ENCODE results near the gene KRT79. TPM values are rescaled to one million over a fixed set of nuclear protein-coding genes. Genes with fewer than 3 reads are reported as not detected.
"Not testable (repeated sequence)": the region's sequence is repeated elsewhere in the genome, so short reads cannot be mapped to it uniquely, and the experiment has no call there.

The KRT79 gene
- polyA plus RNA-seq, 1 donor from 2014 or later: not detected

DNA sequence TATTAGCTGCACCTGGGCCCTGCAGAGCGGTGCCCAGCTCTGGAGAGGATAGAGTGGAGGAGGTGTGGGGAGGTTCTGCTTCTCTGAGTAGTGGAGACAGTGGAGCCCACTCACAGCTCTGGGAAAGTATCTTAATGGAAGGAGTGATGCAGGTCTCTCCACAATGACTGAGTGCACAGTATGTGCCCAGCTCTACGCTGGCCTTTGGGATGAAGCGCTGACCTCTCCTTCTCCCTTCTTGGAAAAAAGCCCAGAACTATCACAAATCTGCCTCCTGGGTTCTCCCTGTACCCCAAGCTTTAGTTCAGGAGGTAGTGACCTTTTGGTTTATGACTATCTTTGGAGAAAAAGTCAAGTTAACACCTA lies 37.7 kb downstream of the KRT79 start:
- Histone ChIP-seq H3K27ac (ENCODE audit: low read length) (no peak overlapping the region), H2AFZ (ENCODE audit: low read depth, low read length) (no peak overlapping the region), H3K4me2 (ENCODE audit: low read length) (no peak overlapping the region), H3K79me2 (replicated peaks; ENCODE audit: insufficient read depth, low read length) (no peaks in the 10 kb centered on the region), H3K27me3 (ENCODE audit: insufficient read depth, low read depth, low read length) (no peaks in the 10 kb centered on the region), H3K9me2 (ENCODE audit: insufficient read depth, low read length) (no peaks in the 10 kb centered on the region), H3K9ac (ENCODE audit: low read length) (no peak overlapping the region), H4K20me1 (ENCODE audit: insufficient read depth) (no peaks in the 10 kb centered on the region), H3K4me3 (ENCODE audit: low read length) (no peak overlapping the region), H3F3A (ENCODE audit: insufficient read depth, low read length, poor library complexity, severe bottlenecking) (no peaks in the 10 kb centered on the region), H3K36me3 (ENCODE audit: insufficient read depth, low read length) (no peaks in the 10 kb centered on the region), H3K9me3 (ENCODE audit: low read length) (no peaks in the 10 kb centered on the region)
- TF ChIP-seq RAD21 (conservative IDR thresholded peaks at IDR 0.05): no peak
- no peak for TF ChIP-seq SMC3 (conservative IDR thresholded peaks at IDR 0.05; ENCODE audit: poor library complexity)
- no peak for TF ChIP-seq MXI1 (conservative IDR thresholded peaks at IDR 0.05; ENCODE audit: poor library complexity, severe bottlenecking)
- TF ChIP-seq, protein P1, sequence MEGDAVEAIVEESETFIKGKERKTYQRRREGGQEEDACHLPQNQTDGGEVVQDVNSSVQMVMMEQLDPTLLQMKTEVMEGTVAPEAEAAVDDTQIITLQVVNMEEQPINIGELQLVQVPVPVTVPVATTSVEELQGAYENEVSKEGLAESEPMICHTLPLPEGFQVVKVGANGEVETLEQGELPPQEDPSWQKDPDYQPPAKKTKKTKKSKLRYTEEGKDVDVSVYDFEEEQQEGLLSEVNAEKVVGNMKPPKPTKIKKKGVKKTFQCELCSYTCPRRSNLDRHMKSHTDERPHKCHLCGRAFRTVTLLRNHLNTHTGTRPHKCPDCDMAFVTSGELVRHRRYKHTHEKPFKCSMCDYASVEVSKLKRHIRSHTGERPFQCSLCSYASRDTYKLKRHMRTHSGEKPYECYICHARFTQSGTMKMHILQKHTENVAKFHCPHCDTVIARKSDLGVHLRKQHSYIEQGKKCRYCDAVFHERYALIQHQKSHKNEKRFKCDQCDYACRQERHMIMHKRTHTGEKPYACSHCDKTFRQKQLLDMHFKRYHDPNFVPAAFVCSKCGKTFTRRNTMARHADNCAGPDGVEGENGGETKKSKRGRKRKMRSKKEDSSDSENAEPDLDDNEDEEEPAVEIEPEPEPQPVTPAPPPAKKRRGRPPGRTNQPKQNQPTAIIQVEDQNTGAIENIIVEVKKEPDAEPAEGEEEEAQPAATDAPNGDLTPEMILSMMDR (IDR thresholded peaks at IDR 0.05; ENCODE audit: poor library complexity, severe bottlenecking): no peak
- no peak for TF ChIP-seq POLR2AphosphoS5 (IDR thresholded peaks at IDR 0.05)
- TF ChIP-seq TAF1 (IDR thresholded peaks at IDR 0.05; ENCODE audit: low read depth): no peak
- TF ChIP-seq EZH2 (IDR thresholded peaks at IDR 0.05; ENCODE audit: borderline replicate concordance, insufficient read depth, low read length, poor library complexity, severe bottlenecking): no peak
- no peak for TF ChIP-seq EP300 (conservative IDR thresholded peaks at IDR 0.05; ENCODE audit: poor library complexity, severe bottlenecking)
- TF ChIP-seq, protein P2, sequence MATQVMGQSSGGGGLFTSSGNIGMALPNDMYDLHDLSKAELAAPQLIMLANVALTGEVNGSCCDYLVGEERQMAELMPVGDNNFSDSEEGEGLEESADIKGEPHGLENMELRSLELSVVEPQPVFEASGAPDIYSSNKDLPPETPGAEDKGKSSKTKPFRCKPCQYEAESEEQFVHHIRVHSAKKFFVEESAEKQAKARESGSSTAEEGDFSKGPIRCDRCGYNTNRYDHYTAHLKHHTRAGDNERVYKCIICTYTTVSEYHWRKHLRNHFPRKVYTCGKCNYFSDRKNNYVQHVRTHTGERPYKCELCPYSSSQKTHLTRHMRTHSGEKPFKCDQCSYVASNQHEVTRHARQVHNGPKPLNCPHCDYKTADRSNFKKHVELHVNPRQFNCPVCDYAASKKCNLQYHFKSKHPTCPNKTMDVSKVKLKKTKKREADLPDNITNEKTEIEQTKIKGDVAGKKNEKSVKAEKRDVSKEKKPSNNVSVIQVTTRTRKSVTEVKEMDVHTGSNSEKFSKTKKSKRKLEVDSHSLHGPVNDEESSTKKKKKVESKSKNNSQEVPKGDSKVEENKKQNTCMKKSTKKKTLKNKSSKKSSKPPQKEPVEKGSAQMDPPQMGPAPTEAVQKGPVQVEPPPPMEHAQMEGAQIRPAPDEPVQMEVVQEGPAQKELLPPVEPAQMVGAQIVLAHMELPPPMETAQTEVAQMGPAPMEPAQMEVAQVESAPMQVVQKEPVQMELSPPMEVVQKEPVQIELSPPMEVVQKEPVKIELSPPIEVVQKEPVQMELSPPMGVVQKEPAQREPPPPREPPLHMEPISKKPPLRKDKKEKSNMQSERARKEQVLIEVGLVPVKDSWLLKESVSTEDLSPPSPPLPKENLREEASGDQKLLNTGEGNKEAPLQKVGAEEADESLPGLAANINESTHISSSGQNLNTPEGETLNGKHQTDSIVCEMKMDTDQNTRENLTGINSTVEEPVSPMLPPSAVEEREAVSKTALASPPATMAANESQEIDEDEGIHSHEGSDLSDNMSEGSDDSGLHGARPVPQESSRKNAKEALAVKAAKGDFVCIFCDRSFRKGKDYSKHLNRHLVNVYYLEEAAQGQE (IDR thresholded peaks at IDR 0.05; ENCODE audit: borderline replicate concordance): no peak

DNA sequence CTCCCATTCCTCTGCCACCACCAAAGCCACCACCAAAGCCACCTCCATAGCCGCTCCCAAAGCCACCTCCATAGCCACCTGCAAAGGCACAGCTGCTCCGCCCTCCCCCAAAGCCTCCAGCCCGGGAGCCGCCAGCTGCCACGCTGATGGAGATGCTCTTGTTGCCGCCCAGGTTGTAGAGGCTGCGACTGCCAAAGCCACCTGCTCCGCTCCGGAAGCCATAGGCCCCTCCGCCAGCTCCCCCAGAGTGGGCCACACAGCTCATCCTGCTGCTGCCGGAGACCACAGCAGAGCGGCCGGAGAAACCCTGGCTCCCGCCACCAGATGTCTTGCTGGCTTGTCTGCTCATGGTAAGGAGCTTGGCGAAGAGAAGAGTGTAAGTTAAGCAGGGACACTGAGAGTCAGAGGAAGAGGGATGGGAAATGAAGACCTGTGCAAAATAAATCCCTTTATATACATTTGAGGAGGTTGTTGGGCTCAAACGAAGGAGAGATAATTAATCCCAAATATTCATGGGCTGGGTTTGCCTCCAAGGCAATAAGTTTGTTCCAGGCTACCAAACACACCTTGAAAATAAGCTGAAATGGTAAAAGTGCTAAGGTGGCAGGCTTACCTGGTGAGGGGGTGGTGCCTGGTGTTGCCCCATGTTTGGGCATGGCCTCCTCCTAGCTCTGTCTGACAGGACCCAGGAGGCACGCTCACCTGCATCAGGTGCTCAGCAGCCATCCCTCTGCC lies 38.2 kb downstream of the KRT79 start, which contains the start of gene KRT3:
Gene KRT3 (minus strand): TSS at position 424 of the 735 bp plus-strand sequence. CDS start 75 bp downstream, at position 349.
- Histone ChIP-seq H3K9ac (ENCODE audit: low read length) (no peak within 1 kb of the TSS), H3K4me3 (ENCODE audit: low read length) (no peak within 1 kb of the TSS), H3K9me3 (ENCODE audit: low read length) (no peaks in the 10 kb centered on the region), H3K79me2 (replicated peaks; ENCODE audit: insufficient read depth, low read length) (no peaks in the 10 kb centered on the region), H4K20me1 (ENCODE audit: insufficient read depth) (no peaks in the 10 kb centered on the region), H3K36me3 (ENCODE audit: insufficient read depth, low read length) (no peaks in the 10 kb centered on the region), H3K27me3 (ENCODE audit: insufficient read depth, low read depth, low read length) (no peaks in the 10 kb centered on the region), H3K9me2 (ENCODE audit: insufficient read depth, low read length) (no peaks in the 10 kb centered on the region), H3K4me2 (ENCODE audit: low read length) (no peak within 1 kb of the TSS), H3F3A (ENCODE audit: insufficient read depth, low read length, poor library complexity, severe bottlenecking) (no peaks in the 10 kb centered on the region), H2AFZ (ENCODE audit: low read depth, low read length) (no peak within 1 kb of the TSS), H3K27ac (ENCODE audit: low read length) (no peak within 1 kb of the TSS)
- TF ChIP-seq, protein P2 (IDR thresholded peaks at IDR 0.05; ENCODE audit: borderline replicate concordance): no peak
- TF ChIP-seq TAF1 (IDR thresholded peaks at IDR 0.05; ENCODE audit: low read depth) (no peak), MXI1 (conservative IDR thresholded peaks at IDR 0.05; ENCODE audit: poor library complexity, severe bottlenecking) (no peak), SMC3 (conservative IDR thresholded peaks at IDR 0.05; ENCODE audit: poor library complexity) (no peak), EP300 (conservative IDR thresholded peaks at IDR 0.05; ENCODE audit: poor library complexity, severe bottlenecking) (no peak), RAD21 (conservative IDR thresholded peaks at IDR 0.05) (no peak), EZH2 (IDR thresholded peaks at IDR 0.05; ENCODE audit: borderline replicate concordance, insufficient read depth, low read length, poor library complexity, severe bottlenecking) (no peak), POLR2AphosphoS5 (IDR thresholded peaks at IDR 0.05) (no peak)
- TF ChIP-seq, protein P1 (IDR thresholded peaks at IDR 0.05; ENCODE audit: poor library complexity, severe bottlenecking): no peak

DNA sequence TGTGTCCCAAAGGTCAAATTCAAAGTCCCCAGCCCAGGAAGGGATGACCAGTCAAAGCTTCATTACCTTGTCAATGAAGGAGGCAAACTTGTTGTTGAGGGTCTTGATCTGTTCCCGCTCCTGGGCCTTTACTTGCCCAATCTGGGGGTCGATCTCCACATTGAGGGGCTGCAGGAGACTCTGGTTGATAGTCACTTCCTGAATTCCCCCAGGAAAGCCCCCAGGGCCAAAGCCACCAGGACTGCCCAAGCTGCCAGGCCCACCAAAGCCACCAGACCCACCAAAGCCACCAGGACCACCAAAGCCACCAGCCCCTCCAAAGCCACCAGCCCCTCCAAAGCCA lies 38.8 kb downstream of the KRT79 start:
- H3K4me2 ChIP-seq (ENCODE audit: low read length); H2AFZ ChIP-seq (ENCODE audit: low read depth, low read length); H3K27me3 ChIP-seq (ENCODE audit: insufficient read depth, low read depth, low read length); H3K36me3 ChIP-seq (ENCODE audit: insufficient read depth, low read length); H4K20me1 ChIP-seq (ENCODE audit: insufficient read depth); H3K79me2 ChIP-seq (replicated peaks; ENCODE audit: insufficient read depth, low read length); H3K9ac ChIP-seq (ENCODE audit: low read length); H3F3A ChIP-seq (ENCODE audit: insufficient read depth, low read length, poor library complexity, severe bottlenecking); H3K27ac ChIP-seq (ENCODE audit: low read length); H3K9me2 ChIP-seq (ENCODE audit: insufficient read depth, low read length); H3K9me3 ChIP-seq (ENCODE audit: low read length); H3K4me3 ChIP-seq (ENCODE audit: low read length): not testable (repeated sequence)
